ENCODE results near the gene PDGFRB.

Gene PDGFRB

GRCh38 chr5:150189728-150190502 is 34.3 kb upstream of the PDGFRB start, which contains the start of gene SLC6A7:
Gene SLC6A7, plus strand, starts transcription at chr5:150190062. Its CDS starts 266 bp downstream, at chr5:150190328.
- no peak for DNase-seq (ENCODE audit: low read depth, low spot score)
- ChIA-PET POLR2A (no interaction called here), CTCF (interaction anchor here (2.1 to 3.4 kb wide), 2 partner anchors 14 to 28 kb away, joined by 4 to 21 read pairs; no protein-coding TSS in a partner anchor)
- TF ChIP-seq, protein P1, sequence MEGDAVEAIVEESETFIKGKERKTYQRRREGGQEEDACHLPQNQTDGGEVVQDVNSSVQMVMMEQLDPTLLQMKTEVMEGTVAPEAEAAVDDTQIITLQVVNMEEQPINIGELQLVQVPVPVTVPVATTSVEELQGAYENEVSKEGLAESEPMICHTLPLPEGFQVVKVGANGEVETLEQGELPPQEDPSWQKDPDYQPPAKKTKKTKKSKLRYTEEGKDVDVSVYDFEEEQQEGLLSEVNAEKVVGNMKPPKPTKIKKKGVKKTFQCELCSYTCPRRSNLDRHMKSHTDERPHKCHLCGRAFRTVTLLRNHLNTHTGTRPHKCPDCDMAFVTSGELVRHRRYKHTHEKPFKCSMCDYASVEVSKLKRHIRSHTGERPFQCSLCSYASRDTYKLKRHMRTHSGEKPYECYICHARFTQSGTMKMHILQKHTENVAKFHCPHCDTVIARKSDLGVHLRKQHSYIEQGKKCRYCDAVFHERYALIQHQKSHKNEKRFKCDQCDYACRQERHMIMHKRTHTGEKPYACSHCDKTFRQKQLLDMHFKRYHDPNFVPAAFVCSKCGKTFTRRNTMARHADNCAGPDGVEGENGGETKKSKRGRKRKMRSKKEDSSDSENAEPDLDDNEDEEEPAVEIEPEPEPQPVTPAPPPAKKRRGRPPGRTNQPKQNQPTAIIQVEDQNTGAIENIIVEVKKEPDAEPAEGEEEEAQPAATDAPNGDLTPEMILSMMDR (IDR thresholded peaks at IDR 0.05; ENCODE audit: insufficient read depth, low read length, missing control alignments) = no peak
- no peak within 1 kb of the TSS for H3K4me3 ChIP-seq (ENCODE audit: low read depth, low read length)

DNA sequence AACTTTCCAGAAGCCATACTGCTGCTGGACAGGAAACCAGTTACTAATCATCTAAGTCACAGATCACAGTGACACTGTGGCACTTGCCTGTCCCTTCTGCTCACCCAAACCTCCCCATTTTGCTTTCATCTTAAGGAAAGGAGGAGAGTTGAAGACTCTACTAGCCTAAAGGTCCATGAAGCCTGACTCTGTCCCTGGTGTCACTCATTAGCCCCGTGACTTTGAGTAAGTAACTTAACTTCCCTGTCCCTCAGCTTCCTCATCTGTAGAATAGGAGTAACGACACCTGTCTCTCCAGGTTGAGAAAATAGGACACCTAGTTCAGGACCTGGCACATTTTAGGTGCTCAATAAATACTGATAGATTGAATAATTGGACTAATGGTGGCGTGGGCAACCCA is 33.7 kb upstream of the PDGFRB start:
- TF ChIP-seq, protein P1 (IDR thresholded peaks at IDR 0.05; ENCODE audit: insufficient read depth, low read length, missing control alignments) = no peak
- ChIA-PET POLR2A (no interaction called here), CTCF (interaction anchor here (4.5 kb wide), 1 partner anchor 13 kb away, joined by 23 read pairs; no protein-coding TSS in a partner anchor)
- no peak overlapping the region for H3K4me3 ChIP-seq (ENCODE audit: low read depth, low read length)
- no peak for DNase-seq (ENCODE audit: low read depth, low spot score)

- CTCF ChIA-PET = interaction anchor here (0.8 to 4.5 kb wide), 2 partner anchors 12 to 26 kb away, joined by 3 to 23 read pairs; no protein-coding TSS in a partner anchor
- POLR2A ChIA-PET = no interaction called here
- H3K4me3 ChIP-seq (ENCODE audit: low read depth, low read length) = no peak overlapping the region
- DNase-seq (ENCODE audit: low read depth, low spot score) = no peak
- TF ChIP-seq, protein P1 (IDR thresholded peaks at IDR 0.05; ENCODE audit: insufficient read depth, low read length, missing control alignments) = no peak
These were observed 32.6 kb upstream of the PDGFRB start for GRCh38 chr5:150188146-150188842.

GRCh38 chr5:150186897-150187296 is 31.3 kb upstream of the PDGFRB start:
- CTCF ChIA-PET = interaction anchor here (1.6 to 4.5 kb wide), 3 partner anchors 11 to 33 kb away, joined by 4 to 23 read pairs (median 4); no protein-coding TSS in a partner anchor
- TF ChIP-seq, protein P1 (IDR thresholded peaks at IDR 0.05; ENCODE audit: insufficient read depth, low read length, missing control alignments) = no peak
- H3K4me3 ChIP-seq (ENCODE audit: low read depth, low read length) = no peak overlapping the region
- POLR2A ChIA-PET = no interaction called here
- DNase-seq (ENCODE audit: low read depth, low spot score) = no peak

- no peak for DNase-seq (ENCODE audit: low read depth, low spot score)
- TF ChIP-seq, protein P1 (IDR thresholded peaks at IDR 0.05; ENCODE audit: insufficient read depth, low read length, missing control alignments) = no peak
- CTCF ChIA-PET = interaction anchor here (1.6 to 4.5 kb wide), 3 partner anchors 10 to 34 kb away, joined by 4 to 23 read pairs (median 4); no protein-coding TSS in a partner anchor
- no peak overlapping the region for H3K4me3 ChIP-seq (ENCODE audit: low read depth, low read length)
- POLR2A ChIA-PET = no interaction called here
These were observed 30.5 kb upstream of the PDGFRB start for GRCh38 chr5:150186137-150186536.
